Liver (tissue), 9 donors: Measurements from ENCODE around the gene BLM. TPM values are rescaled to one million over a fixed set of nuclear protein-coding genes. Genes with fewer than 3 reads are reported as not detected.

Source experiments
- DNase-seq: peaks from one replicate; pipeline ENCODE4 v3.0.0-alpha.2; 2017; ENCODE audit warnings: low spot score
- H3K27ac ChIP-seq, 2 donors: one replicate each; pipeline ENCODE4 v1.7.0; 2013; ENCODE audit warnings: inconsistent platforms in 2 of 2, low read length in 2 of 2, control low read depth in 1 of 2, low read depth in 1 of 2, mild to moderate bottlenecking in 1 of 2
- H3K27me3 ChIP-seq, 4 donors: one replicate each; pipeline versions ENCODE4 v1.6.1 to v1.7.0; 2013; ENCODE audit warnings: low read length in 3 of 4, inconsistent platforms in 1 of 4, mild to moderate bottlenecking in 1 of 4, moderate library complexity in 1 of 4; ENCODE audit not compliant: control insufficient read depth in 4 of 4, insufficient read depth in 4 of 4
- H3K36me3 ChIP-seq, 4 donors: one replicate each; pipeline versions ENCODE4 v1.6.1 to v1.7.0; 2013; ENCODE audit warnings: low read length in 3 of 4, mild to moderate bottlenecking in 3 of 4, low read depth in 1 of 4, moderate library complexity in 1 of 4; ENCODE audit not compliant: control insufficient read depth in 4 of 4, insufficient read depth in 3 of 4
- H3K4me1 ChIP-seq, 4 donors: one replicate each; pipeline versions ENCODE4 v1.6.1 to v1.7.0; 2013; ENCODE audit warnings: low read length in 3 of 4, mild to moderate bottlenecking in 3 of 4, moderate library complexity in 1 of 4; ENCODE audit not compliant: control insufficient read depth in 4 of 4, insufficient read depth in 4 of 4
- H3K4me3 ChIP-seq, 3 donors: one replicate each; pipeline versions ENCODE4 v1.6.1 to v1.7.0; 2013; ENCODE audit warnings: low read length in 3 of 3, control low read depth in 1 of 3, low read depth in 1 of 3, mild to moderate bottlenecking in 1 of 3
- H3K9ac ChIP-seq, 2 donors: one replicate each; pipeline ENCODE4 v1.7.0; 2013; ENCODE audit warnings: low read length in 2 of 2, mild to moderate bottlenecking in 2 of 2, moderate library complexity in 2 of 2, control low read depth in 1 of 2, low read depth in 1 of 2
- H3K9me3 ChIP-seq, 4 donors: one replicate each; pipeline versions ENCODE4 v1.6.1 to v1.7.0; 2013; ENCODE audit warnings: low read length in 3 of 4; ENCODE audit not compliant: control insufficient read depth in 4 of 4
- EGR1 ChIP-seq, 2 donors: IDR thresholded peaks; 2 replicates each; pipeline ENCODE4 v1.6.1; 2016 to 2018; ENCODE audit warnings: antibody characterized with exemption in 2 of 2, low read depth in 2 of 2
- FOXA1 ChIP-seq: IDR thresholded peaks from 2 replicates; pipeline ENCODE4 v1.6.1; 2016; ENCODE audit warnings: antibody characterized with exemption
- FOXA2 ChIP-seq: IDR thresholded peaks from 2 replicates; pipeline ENCODE4 v1.6.1; 2016; ENCODE audit warnings: antibody characterized with exemption
- GABPA ChIP-seq, 2 donors: IDR thresholded peaks in 1 of 2; conservative IDR thresholded peaks in 1 of 2; 2 replicates each; pipeline ENCODE4 v1.6.1; 2016; ENCODE audit warnings: antibody characterized with exemption in 2 of 2, mild to moderate bottlenecking in 1 of 2, moderate library complexity in 1 of 2
- HNF4A ChIP-seq, 2 donors: conservative IDR thresholded peaks; 2 replicates each; pipeline ENCODE4 v1.6.1; 2016; ENCODE audit warnings: antibody characterized with exemption in 2 of 2, mild to moderate bottlenecking in 2 of 2
- HNF4G ChIP-seq: IDR thresholded peaks from 2 replicates; pipeline ENCODE4 v1.6.1; 2016; ENCODE audit warnings: antibody characterized with exemption
- JUND ChIP-seq, 2 donors: IDR thresholded peaks; 2 replicates each; pipeline ENCODE4 v1.6.1; 2016; ENCODE audit warnings: antibody characterized with exemption in 2 of 2
- NR2F2 ChIP-seq: IDR thresholded peaks from 2 replicates; pipeline ENCODE4 v1.6.1; 2016; ENCODE audit warnings: antibody characterized with exemption
- RAD21 ChIP-seq, 2 donors: IDR thresholded peaks; 2 replicates each; pipeline ENCODE4 v1.6.1; 2016; ENCODE audit warnings: antibody characterized with exemption in 2 of 2, mild to moderate bottlenecking in 2 of 2
- RXRA ChIP-seq, 2 donors: IDR thresholded peaks; 2 replicates each; pipeline ENCODE4 v1.6.1; 2017 to 2018; ENCODE audit warnings: antibody characterized with exemption in 2 of 2, mild to moderate bottlenecking in 1 of 2
- SP1 ChIP-seq: IDR thresholded peaks from 2 replicates; pipeline ENCODE4 v1.6.1; 2018; ENCODE audit warnings: antibody characterized with exemption, mild to moderate bottlenecking
- TAF1 ChIP-seq: conservative IDR thresholded peaks from 2 replicates; pipeline ENCODE4 v1.6.1; 2016; ENCODE audit warnings: antibody characterized with exemption, mild to moderate bottlenecking
- YY1 ChIP-seq: IDR thresholded peaks from 2 replicates; pipeline ENCODE4 v1.6.1; 2016; ENCODE audit warnings: antibody characterized with exemption, mild to moderate bottlenecking
- WGBS: extraction: QIAGEN DNeasy Blood & Tissue Kit; methylation state at CpG from one replicate; pipeline ENCODE4 v1.1.7; 2013; 5-methylcytosine and 5-hydroxymethylcytosine counted together
- polyA plus RNA-seq, 2 donors: library from polyadenylated mRNA; stranded (reverse) in 1 of 2; unstranded in 1 of 2; fragments of 200-250 nt in 1 of 2; fragments of >200 nt in 1 of 2; fragmentation: Nextera tagmentation in 1 of 2; extraction: Ambion mirVana in 1 of 2; gene quantifications; one replicate each; pipeline versions ENCODE4 v1.2.1 to v1.2.3, GENCODE V29; 2013 to 2015
- total RNA-seq, 2 donors: library from RNA; depleted of rRNA; stranded (reverse); fragments of >200 nt; gene quantifications; one replicate each; pipeline ENCODE4 v1.2.3, GENCODE V29; 2014
- TF ChIP-seq, protein P1 (sequence below): fragments of 150-350 bp; IDR thresholded peaks from 2 replicates; pipeline ENCODE4 v1.5.1; 2017; ENCODE audit warnings: improper control_type of control experiment, low read depth, low read length; ENCODE audit not compliant: missing input control
- TF ChIP-seq, protein P2 (sequence below): IDR thresholded peaks from 2 replicates; pipeline ENCODE4 v1.6.1; 2016; ENCODE audit warnings: antibody characterized with exemption, mild to moderate bottlenecking
- TF ChIP-seq, protein P3 (sequence below): IDR thresholded peaks from 2 replicates; pipeline ENCODE4 v1.6.1; 2016; ENCODE audit warnings: antibody characterized with exemption
- TF ChIP-seq, protein P4 (sequence below): IDR thresholded peaks from 2 replicates; pipeline ENCODE4 v1.6.1; 2016; ENCODE audit warnings: antibody characterized with exemption
- TF ChIP-seq, protein P5 (sequence below): IDR thresholded peaks from 2 replicates; pipeline ENCODE4 v1.6.1; 2016; ENCODE audit warnings: antibody characterized with exemption
- donor health status: healthy.
- donor health status: healthy.
- donor health status: healthy.
- donor health status: healthy.
- donor health status: healthy.

The BLM gene
- total and polyA plus RNA-seq, 4 donors = 0.33 to 15.1 (median 0.41) TPM

DNA sequence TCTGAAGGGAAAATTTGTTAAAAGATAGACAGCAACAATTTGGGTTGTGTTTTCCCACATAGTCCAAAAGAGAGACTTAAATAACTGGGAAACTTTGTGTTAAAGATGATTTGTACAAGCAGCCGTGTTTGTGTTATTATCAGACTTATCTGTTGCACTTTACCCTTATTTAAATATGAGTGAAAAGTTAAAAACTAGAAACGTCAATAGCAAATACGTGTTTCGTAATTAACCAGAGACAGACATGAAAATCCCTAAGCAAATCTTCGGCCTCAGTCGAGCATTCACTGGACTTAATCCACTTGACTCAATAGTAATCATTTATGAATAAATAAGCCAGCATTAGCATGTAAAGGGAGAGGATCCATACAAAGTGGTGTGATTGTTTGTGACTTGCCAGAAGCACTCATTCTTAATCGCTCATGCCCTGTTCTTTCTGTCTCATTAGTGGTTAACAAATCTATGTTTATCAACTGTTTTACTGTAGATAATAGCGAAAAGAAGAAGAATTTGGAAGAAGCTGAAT, 34.2 kb downstream of the BLM start:
- H3K36me3 ChIP-seq = no peaks in the 10 kb centered on the region
- no peak overlapping the region for H3K9ac ChIP-seq
- TF ChIP-seq HNF4A (conservative IDR thresholded peaks at IDR 0.05) (peak; percentile 44 to 55), YY1 (no peak), FOXA1 (no peak), TAF1 (no peak), GABPA (IDR thresholded peaks at IDR 0.05 in 1 of 2, conservative IDR thresholded peaks at IDR 0.05 in 1 of 2) (no peak), SP1 (peak; percentile 59), RXRA (IDR thresholded peaks at IDR 0.05) (peak in 1 of 2 donors; percentile 44)
- no peaks in the 10 kb centered on the region for H3K9me3 ChIP-seq
- H3K27me3 ChIP-seq = no peaks in the 10 kb centered on the region
- H3K4me1 ChIP-seq = peaks cover 0 to 11% (median 6%) of the 10 kb centered on the region in 4 donors
- DNase-seq = no peak
- WGBS = 44% methylated on average over 8 of the region's 8 CpGs
- no peak overlapping the region for H3K27ac ChIP-seq
- H3K4me3 ChIP-seq = peak overlapping the region in 1 of 3 donors; percentile 19

DNA sequence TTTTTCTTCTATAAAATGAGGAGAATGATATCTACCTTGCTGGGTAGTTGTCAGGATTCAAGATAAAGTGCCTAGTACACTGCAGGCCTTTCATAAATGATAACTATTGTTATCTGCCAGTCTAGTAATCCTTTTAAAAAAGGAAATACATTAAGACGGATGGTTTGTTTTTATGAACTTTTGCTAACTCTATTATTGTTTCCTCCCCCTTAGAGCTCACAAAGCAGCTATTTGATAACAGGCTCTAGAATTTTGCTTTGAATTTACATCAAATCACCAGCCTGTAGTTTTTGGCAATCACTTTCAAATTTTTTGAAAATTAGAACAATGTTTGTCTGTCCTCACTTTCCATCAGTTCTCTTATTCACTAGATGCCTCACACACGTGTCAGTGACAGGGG, 39.8 kb downstream of the BLM start:
- no peak overlapping the region for H3K4me3 ChIP-seq
- no peak overlapping the region for H3K27ac ChIP-seq
- no peak overlapping the region for H3K9ac ChIP-seq
- H3K9me3 ChIP-seq = no peaks in the 10 kb centered on the region
- H3K27me3 ChIP-seq = no peaks in the 10 kb centered on the region
- DNase-seq = no peak
- no peaks in the 10 kb centered on the region for H3K36me3 ChIP-seq
- WGBS = 84% methylated on average over 2 of the region's 2 CpGs
- TF ChIP-seq RAD21 (IDR thresholded peaks at IDR 0.05) (no peak), TAF1 (no peak), GABPA (IDR thresholded peaks at IDR 0.05 in 1 of 2, conservative IDR thresholded peaks at IDR 0.05 in 1 of 2) (no peak), EGR1 (IDR thresholded peaks at IDR 0.05; ENCODE audit: low read depth in 2 of 2) (no peak), HNF4G (no peak), FOXA1 (no peak), JUND (IDR thresholded peaks at IDR 0.05) (no peak), NR2F2 (no peak), FOXA2 (no peak), HNF4A (conservative IDR thresholded peaks at IDR 0.05) (no peak), YY1 (no peak), RXRA (IDR thresholded peaks at IDR 0.05) (no peak), SP1 (no peak)
- TF ChIP-seq, protein P1, sequence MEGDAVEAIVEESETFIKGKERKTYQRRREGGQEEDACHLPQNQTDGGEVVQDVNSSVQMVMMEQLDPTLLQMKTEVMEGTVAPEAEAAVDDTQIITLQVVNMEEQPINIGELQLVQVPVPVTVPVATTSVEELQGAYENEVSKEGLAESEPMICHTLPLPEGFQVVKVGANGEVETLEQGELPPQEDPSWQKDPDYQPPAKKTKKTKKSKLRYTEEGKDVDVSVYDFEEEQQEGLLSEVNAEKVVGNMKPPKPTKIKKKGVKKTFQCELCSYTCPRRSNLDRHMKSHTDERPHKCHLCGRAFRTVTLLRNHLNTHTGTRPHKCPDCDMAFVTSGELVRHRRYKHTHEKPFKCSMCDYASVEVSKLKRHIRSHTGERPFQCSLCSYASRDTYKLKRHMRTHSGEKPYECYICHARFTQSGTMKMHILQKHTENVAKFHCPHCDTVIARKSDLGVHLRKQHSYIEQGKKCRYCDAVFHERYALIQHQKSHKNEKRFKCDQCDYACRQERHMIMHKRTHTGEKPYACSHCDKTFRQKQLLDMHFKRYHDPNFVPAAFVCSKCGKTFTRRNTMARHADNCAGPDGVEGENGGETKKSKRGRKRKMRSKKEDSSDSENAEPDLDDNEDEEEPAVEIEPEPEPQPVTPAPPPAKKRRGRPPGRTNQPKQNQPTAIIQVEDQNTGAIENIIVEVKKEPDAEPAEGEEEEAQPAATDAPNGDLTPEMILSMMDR = no peak
- TF ChIP-seq, protein P2, sequence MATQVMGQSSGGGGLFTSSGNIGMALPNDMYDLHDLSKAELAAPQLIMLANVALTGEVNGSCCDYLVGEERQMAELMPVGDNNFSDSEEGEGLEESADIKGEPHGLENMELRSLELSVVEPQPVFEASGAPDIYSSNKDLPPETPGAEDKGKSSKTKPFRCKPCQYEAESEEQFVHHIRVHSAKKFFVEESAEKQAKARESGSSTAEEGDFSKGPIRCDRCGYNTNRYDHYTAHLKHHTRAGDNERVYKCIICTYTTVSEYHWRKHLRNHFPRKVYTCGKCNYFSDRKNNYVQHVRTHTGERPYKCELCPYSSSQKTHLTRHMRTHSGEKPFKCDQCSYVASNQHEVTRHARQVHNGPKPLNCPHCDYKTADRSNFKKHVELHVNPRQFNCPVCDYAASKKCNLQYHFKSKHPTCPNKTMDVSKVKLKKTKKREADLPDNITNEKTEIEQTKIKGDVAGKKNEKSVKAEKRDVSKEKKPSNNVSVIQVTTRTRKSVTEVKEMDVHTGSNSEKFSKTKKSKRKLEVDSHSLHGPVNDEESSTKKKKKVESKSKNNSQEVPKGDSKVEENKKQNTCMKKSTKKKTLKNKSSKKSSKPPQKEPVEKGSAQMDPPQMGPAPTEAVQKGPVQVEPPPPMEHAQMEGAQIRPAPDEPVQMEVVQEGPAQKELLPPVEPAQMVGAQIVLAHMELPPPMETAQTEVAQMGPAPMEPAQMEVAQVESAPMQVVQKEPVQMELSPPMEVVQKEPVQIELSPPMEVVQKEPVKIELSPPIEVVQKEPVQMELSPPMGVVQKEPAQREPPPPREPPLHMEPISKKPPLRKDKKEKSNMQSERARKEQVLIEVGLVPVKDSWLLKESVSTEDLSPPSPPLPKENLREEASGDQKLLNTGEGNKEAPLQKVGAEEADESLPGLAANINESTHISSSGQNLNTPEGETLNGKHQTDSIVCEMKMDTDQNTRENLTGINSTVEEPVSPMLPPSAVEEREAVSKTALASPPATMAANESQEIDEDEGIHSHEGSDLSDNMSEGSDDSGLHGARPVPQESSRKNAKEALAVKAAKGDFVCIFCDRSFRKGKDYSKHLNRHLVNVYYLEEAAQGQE = no peak
- TF ChIP-seq, protein P3, sequence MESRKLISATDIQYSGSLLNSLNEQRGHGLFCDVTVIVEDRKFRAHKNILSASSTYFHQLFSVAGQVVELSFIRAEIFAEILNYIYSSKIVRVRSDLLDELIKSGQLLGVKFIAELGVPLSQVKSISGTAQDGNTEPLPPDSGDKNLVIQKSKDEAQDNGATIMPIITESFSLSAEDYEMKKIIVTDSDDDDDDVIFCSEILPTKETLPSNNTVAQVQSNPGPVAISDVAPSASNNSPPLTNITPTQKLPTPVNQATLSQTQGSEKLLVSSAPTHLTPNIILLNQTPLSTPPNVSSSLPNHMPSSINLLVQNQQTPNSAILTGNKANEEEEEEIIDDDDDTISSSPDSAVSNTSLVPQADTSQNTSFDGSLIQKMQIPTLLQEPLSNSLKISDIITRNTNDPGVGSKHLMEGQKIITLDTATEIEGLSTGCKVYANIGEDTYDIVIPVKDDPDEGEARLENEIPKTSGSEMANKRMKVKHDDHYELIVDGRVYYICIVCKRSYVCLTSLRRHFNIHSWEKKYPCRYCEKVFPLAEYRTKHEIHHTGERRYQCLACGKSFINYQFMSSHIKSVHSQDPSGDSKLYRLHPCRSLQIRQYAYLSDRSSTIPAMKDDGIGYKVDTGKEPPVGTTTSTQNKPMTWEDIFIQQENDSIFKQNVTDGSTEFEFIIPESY = no peak
- TF ChIP-seq, protein P4, sequence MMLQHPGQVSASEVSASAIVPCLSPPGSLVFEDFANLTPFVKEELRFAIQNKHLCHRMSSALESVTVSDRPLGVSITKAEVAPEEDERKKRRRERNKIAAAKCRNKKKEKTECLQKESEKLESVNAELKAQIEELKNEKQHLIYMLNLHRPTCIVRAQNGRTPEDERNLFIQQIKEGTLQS = no peak
- TF ChIP-seq, protein P5, sequence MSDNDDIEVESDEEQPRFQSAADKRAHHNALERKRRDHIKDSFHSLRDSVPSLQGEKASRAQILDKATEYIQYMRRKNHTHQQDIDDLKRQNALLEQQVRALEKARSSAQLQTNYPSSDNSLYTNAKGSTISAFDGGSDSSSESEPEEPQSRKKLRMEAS = no peak
- H3K4me1 ChIP-seq = no peaks in the 10 kb centered on the region
